Effector CD4-positive, alpha-beta T cell (primary cell): Measurements from ENCODE around the gene DHRS3.
"Not testable (repeated sequence)": the region's sequence is repeated elsewhere in the genome, so short reads cannot be mapped to it uniquely, and the experiment has no call there.

ENCODE experiments used
- DNase-seq: peaks from one replicate; pipeline ENCODE4 v3.0.0-alpha.2; 2020

DHRS3 gene

GRCh38 chr1:12572522-12572921, 45.5 kb downstream of the DHRS3 start:
- no peak for DNase-seq

DNA sequence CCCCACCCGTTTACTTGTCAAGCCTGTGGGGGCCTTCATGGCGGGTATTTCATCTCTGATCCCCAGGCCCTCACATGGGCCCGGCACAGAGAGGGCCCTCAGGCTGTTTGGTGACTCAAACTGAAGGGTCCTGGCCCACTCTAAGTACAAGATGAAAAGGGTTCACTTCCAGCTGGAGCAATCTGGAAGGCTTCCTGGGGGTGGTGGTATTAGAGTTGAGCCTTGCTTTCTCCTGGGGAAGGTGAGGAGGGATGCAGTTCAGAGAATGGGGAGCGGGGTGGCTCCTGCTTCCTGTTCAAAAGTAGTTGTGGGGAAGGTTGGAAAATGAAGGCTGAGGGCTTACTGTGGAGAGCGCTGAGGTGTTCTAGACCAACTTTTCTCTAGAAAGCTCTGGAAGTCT, 47.7 kb downstream of the DHRS3 start:
- no peak for DNase-seq

- no peak for DNase-seq
Observed at GRCh38 chr1:12568009-12568767, 49.8 kb downstream of the DHRS3 start.

DNA sequence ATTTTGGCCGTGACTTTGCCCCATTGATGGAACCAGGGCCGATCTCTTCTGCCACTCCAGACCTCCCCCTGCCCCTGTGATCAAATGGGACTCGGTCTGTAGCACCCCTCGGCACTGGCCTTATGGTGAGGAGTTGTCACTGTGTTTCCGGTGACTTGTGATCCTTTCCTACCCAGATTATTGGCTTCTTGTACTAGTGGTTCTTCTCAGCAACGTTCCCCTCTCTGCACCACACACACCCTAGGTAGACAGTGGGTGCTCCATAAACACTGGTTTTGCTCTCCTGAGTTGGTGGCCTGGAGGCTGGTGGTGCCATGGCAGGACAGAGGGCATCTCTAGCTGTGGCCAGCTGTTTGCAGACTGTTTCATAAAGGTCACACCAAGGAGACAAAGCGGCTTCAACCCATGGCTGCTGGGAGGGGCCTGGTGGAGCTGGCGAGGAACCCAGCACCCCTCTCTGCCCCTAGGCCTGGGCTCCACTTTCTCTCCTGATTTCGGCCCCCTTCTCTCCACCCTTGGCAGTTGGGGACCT, 50.7 kb downstream of the DHRS3 start:
- no peak for DNase-seq

DNA sequence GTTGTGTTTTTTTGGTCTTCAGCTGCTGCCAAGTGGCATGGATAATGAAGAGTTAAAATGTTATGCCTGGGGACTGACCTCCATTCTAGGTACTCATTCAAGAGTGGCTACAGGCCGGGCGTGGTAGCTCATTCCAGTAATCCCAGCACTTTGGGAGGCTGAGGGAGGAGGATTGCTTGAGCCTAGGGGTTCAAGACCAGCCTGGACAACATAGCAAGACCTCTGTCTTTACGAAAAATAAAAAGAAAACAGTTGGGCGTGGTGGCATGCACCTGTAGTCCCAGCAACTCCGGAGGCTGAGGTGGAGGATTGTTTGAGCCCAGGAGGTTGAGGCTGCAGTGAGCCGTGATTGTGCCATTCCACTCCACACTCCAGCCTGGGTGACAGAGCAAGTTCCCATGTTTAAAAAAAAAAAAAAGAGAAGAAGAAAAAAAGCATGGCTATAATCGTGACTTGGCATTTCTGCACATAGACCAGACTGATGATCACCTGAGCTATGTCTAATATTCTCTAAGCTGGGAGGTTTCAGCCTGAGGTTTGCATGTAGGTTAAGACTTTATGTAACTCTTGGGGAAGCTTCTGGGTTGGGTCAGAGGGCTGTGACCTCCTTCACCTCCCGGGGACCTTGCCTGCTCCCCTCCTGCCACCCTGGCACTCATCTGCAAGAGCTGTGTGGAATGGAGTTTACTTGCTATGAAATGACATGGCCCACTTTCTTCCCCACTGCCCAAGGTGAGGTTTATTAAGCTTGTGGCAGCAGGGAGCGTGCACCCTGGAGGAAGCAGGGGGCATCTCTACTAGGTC, 51.3 kb downstream of the DHRS3 start:
- no peak for DNase-seq

DNA sequence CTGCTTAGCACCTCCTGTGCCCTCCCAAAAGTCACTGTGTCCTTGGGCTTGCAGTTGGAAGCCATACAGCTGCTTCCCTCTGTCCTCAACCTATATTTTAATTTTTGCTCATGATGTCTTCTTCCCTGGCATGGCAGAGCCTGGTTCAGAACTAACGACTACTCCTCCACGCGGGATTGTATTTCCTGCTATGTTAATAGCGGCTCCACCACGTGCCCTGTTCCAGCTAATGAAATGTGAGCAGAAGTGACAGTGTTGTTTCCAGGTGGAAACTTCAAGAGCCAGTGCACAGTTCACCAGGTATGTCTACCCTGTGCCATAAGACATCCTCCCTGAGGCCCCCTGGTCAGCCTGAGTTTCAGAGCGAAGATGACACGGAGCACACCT, 52.1 kb downstream of the DHRS3 start:
- no peak for DNase-seq

- no peak for DNase-seq
Observed at GRCh38 chr1:12565094-12565965, 52.7 kb downstream of the DHRS3 start.

DNA sequence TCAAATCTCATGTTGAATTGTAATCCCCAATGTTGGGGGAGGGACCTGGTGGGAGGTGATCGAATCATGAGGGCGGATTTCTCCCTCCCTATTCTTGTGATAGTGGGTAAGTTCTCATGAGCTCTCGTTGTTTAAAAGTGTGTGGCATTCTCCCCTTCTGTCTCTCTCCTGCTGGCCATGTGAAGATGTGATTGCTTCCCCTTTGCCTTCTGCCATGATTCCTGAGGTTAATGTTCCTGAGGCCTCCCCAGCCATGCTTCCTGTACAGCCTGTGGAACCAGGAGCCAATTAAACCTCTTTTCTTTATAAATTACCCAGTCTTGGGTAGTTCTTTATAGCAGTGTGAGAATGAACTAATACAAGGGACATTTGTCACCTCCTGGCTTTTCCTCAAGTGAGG, 53.8 kb downstream of the DHRS3 start:
- DNase-seq, result not testable (repeated sequence)

DNA sequence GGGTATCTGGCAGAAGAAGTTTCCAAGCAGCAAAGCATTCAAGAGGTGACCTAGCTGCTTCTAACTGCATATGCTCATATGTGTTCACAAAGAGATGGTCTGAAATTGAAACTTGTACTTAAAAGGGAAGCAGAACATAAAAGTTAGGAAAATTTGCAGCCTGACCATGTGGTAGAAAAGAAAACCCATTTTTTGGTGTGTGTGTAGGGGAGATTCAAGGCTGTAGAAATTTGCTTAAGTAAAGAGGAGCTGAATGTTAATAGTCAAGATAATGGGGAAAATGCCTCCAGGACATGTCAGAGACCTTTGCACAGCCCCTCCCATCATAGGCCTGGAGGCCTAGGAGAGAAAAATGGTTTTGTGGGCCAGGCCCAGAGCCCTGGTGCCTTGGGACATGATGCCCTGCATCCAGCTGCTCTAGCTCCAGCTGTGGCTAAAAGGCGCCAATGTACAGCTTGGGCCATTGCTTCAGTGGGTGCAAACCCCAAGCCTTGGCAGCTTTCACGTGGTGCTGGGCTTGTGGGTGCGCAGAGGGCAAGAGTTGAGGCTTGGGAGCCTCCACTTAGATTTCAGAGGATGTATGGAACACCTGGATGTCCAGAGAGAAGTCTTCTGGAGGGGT, 54.9 kb downstream of the DHRS3 start:
- no peak for DNase-seq

DNA sequence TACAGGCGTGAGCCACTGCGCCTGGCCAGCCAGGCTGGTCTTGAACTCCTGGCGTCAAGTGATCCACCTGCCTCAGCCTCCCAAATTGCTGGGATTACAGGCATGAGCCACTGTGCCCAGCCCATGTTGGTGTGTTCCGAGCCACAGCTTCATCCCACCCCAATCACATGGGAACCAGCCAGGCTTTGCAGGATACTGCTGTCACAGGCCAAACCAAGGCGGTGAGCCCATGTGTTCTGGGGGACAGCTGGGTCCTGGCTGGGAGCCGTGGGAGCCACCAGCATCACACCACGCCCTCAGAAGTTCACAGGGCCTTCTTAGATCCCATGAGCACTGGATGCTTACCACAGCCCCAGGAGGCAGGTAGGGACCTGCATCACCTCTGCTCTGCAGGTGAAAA, 56.9 kb downstream of the DHRS3 start:
- no peak for DNase-seq

DNA sequence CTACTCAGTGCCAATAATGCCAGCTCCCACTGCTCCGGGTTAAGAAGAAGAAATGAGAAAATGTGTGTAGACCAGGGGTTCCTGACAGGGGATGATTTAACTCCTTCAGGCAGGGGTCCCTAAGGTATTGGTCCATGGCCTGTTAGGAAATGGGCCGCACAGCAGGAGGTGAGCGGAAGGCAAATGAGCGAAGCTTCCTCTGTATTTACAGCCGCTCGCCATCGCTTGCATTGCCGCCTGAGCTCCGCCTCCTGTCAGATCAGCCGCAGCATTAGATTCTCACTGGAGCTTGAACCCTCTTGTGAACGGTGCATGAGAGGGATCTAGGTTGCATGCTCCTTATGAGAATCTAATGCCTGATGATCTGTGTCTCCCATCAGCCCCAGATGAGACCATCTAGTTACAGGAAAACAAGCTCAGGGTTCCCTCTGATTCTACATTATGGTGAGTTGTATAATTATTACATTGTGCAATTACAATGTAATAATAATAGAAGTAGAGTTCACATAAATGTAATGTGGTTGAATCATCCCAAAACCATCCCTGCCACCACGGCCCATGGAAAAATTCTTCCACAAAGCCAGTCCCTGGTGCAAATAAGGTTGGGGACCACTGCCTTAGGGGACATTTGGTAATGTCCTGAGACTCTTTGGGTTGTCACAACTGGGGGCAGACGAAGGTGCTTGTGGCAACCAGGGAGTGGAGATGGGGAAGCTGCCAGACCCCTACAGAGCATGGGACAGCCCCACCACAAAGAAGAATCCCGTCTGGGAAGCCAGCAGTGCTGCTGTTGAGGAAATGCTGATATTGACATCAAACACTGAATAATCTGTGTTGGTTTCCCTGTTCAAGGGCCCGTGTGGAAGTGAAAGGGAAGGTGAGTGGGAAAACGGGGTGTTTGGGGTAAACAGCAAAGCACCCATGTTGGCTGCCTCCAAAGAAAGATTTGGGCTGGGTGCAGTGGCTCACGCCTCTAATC, 60.8 kb downstream of the DHRS3 start:
- DNase-seq, result no peak

DNA sequence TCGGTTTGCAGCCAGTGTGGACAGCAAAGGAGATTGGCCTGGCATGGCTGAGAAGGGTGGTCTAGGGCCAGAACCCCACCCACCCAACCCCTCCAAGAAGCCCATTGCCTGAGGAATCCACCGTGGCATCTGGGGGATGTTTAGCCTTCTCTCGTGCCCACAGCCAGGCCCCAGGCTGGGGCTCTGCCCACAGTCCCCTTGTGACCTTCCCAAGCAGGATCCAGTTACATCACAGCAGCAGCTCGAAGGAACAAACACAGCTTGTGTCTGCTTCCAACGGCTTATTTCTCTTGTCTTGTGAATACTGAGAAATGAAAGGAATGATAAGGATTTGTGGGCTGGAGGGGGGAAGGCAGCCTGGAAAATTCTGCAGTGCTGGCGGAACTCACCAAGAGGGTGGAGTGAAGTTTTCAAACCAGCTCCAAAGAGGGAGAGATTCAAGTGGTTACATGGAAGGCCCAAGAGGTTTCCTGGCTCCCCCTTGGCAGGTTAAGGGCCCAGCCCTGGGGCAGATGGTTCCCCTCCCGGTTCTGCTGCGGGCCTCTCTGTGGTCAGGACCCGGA, 61.6 kb downstream of the DHRS3 start:
- DNase-seq, result no peak

GRCh38 chr1:12555411-12556367, 62.3 kb downstream of the DHRS3 start:
- no peak for DNase-seq

DNA sequence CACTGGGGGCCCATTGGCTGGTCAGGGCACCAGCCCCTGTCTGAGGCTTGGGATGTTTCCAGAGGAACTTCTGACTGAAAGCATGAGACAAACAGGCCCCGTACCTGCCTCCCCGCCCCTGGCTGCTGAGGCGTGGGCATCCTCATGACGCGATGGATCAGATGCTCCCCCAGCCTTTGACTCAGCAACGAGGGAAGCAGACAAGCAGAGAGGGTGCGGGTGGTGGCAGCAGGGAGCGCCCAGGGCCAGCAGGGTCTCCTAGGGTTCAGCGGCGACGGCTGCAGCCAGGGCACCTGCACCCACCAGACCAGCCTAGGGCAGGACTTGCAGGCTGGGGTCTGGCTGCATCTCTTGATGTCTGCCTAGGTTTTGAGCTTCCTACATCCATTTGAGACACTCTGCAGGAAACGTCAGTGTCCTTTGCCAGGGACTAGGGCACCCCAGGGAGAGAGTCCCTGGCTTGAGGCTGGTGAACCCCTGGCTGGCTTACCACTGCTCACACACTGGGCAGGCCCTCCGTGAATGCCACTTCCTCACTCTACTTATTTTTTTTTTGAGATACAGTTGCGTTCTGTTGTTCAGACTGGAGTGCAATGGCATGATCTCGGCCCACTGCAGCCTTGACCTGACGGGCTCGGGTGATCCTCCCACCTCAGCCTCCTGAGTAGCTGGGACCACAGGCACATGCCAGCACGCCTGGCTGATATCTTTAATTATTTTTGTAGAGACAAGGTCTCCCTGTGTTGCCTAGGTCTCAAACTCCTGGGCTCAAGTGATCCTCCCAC, 63.3 kb downstream of the DHRS3 start:
- no peak for DNase-seq

- DNase-seq, result no peak
Observed at GRCh38 chr1:12553963-12554362, 64.0 kb downstream of the DHRS3 start.

GRCh38 chr1:12552951-12553921, 64.8 kb downstream of the DHRS3 start:
- DNase-seq, result no peak

GRCh38 chr1:12552111-12552888, 65.7 kb downstream of the DHRS3 start:
- no peak for DNase-seq
